ENCODE data around the gene ANKMY1. TPM values are rescaled to one million over a fixed set of nuclear protein-coding genes. Genes with fewer than 3 reads are reported as not detected.

Gene ANKMY1
- total RNA-seq, 1 experiment from 2014 or later: 28.3 TPM

- ChIA-PET RAD21 (ENCODE audit: low non-redundant PET in 1 of 2, low total read pairs in 2 of 2, uncharacterized antibody in 2 of 2, unreplicated experiment in 2 of 2) (no interaction called here), CTCF (no interaction called here), POLR2A (no interaction called here)
- Histone ChIP-seq H3K36me3 (ENCODE audit: control insufficient read depth in 1 of 2, insufficient read depth in 2 of 2, low read length in 2 of 2) (no peaks in the 10 kb centered on the region), H3K79me2 (ENCODE audit: insufficient read depth, low read length) (peaks cover 88% of the 10 kb centered on the region), H4K20me1 (ENCODE audit: insufficient read depth) (no peaks in the 10 kb centered on the region), H3K9me3 (ENCODE audit: control insufficient read depth in 1 of 2, insufficient read depth in 1 of 2, low read depth in 1 of 2, low read length in 2 of 2) (no peaks in the 10 kb centered on the region), H3K4me3 (replicated peaks in 1 of 2; ENCODE audit: low read depth in 1 of 2, low read length in 2 of 2) (no peak overlapping the region), H2AFZ (ENCODE audit: low read depth, low read length, poor library complexity, severe bottlenecking) (no peak overlapping the region), H3K4me1 (ENCODE audit: control insufficient read depth in 1 of 2, insufficient read depth in 2 of 2, low read length in 2 of 2) (peaks cover 29 to 46% of the 10 kb centered on the region in 2 experiments), H3K27ac (ENCODE audit: low read depth, low read length) (no peak overlapping the region; the same call in 1 of the 2 replicates), H3K9me2 (ENCODE audit: insufficient read depth) (no peaks in the 10 kb centered on the region), H3K9ac (ENCODE audit: low read length) (no peak overlapping the region), H3K27me3 (ENCODE audit: insufficient read depth, low read length) (no peaks in the 10 kb centered on the region), H3K4me2 (ENCODE audit: low read length) (no peak overlapping the region)
- no TSS peak for BruUV-seq (replicated peaks)
- DNase-seq (ENCODE audit: low read depth, low spot score) (no peak), ATAC-seq (no peak)
- TF ChIP-seq ZFX (IDR thresholded peaks at IDR 0.05) (no peak), CTCF (IDR thresholded peaks at IDR 0.05 in 2 of 3, conservative IDR thresholded peaks at IDR 0.05 in 1 of 3; ENCODE audit: borderline replicate concordance in 1 of 3, insufficient read depth in 1 of 3, low read depth in 2 of 3, low read length in 2 of 3) (no peak), RAD21 (IDR thresholded peaks at IDR 0.05; ENCODE audit: low read depth) (no peak), YY1 (IDR thresholded peaks at IDR 0.05; ENCODE audit: extremely low read depth, insufficient replicate concordance, low read depth, low read length) (no peak), EGR1 (IDR thresholded peaks at IDR 0.05; ENCODE audit: low read depth) (no peak), ELF1 (IDR thresholded peaks at IDR 0.05; ENCODE audit: borderline replicate concordance, low read depth) (no peak), MAX (IDR thresholded peaks at IDR 0.05) (no peak), REST (IDR thresholded peaks at IDR 0.05; ENCODE audit: low read depth) (no peak), POLR2A (IDR thresholded peaks at IDR 0.05; ENCODE audit: borderline replicate concordance, extremely low read depth, insufficient read depth, insufficient read length) (no peak), JUND (IDR thresholded peaks at IDR 0.05) (no peak), SIN3A (IDR thresholded peaks at IDR 0.05; ENCODE audit: low read depth) (no peak)
- intact Hi-C loops (cut with micrococcal nuclease): no loop called here
Measured at GRCh38 chr2:240447331-240447730, 110.5 kb downstream of the ANKMY1 start.

Data from HCT116 (cell line).